ENCODE data around the gene GTF3C5. TPM values are rescaled to one million over a fixed set of nuclear protein-coding genes. Genes with fewer than 3 reads are reported as not detected.

Gene GTF3C5
- total RNA-seq, 2 donors from 2014 or later = 63.1 to 97.2 TPM

GRCh38 chr9:133054966-133055365 lies 24.2 kb downstream of the GTF3C5 start:
- intact Hi-C loops (cut with DNase I) = no loop called here
- Histone ChIP-seq H3K9me3 (no peaks in the 10 kb centered on the region), H3K27me3 (replicated peaks; ENCODE audit: insufficient read depth) (no peaks in the 10 kb centered on the region), H3K27ac (no peak overlapping the region), H3K36me3 (peaks cover 0 to 19% of the 10 kb centered on the region in 2 donors), H3K4me3 (no peak overlapping the region), H3K4me1 (replicated peaks) (no peaks in the 10 kb centered on the region)
- WGBS = 78% methylated on average over 16 of the region's 16 CpGs
- no peak for DNase-seq (ENCODE audit: low spot score)
- TF ChIP-seq POLR2AphosphoS5 (IDR thresholded peaks at IDR 0.05) (no peak), POLR2A (IDR thresholded peaks at IDR 0.05) (no peak)
- TF ChIP-seq, protein P1, sequence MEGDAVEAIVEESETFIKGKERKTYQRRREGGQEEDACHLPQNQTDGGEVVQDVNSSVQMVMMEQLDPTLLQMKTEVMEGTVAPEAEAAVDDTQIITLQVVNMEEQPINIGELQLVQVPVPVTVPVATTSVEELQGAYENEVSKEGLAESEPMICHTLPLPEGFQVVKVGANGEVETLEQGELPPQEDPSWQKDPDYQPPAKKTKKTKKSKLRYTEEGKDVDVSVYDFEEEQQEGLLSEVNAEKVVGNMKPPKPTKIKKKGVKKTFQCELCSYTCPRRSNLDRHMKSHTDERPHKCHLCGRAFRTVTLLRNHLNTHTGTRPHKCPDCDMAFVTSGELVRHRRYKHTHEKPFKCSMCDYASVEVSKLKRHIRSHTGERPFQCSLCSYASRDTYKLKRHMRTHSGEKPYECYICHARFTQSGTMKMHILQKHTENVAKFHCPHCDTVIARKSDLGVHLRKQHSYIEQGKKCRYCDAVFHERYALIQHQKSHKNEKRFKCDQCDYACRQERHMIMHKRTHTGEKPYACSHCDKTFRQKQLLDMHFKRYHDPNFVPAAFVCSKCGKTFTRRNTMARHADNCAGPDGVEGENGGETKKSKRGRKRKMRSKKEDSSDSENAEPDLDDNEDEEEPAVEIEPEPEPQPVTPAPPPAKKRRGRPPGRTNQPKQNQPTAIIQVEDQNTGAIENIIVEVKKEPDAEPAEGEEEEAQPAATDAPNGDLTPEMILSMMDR (IDR thresholded peaks at IDR 0.05) = no peak

GRCh38 chr9:133055788-133056420 lies 25.1 kb downstream of the GTF3C5 start:
- intact Hi-C loops (cut with DNase I) = no loop called here
- Histone ChIP-seq H3K27me3 (replicated peaks; ENCODE audit: insufficient read depth) (no peaks in the 10 kb centered on the region), H3K4me1 (replicated peaks) (no peaks in the 10 kb centered on the region), H3K9me3 (no peaks in the 10 kb centered on the region), H3K36me3 (peaks cover 0 to 17% of the 10 kb centered on the region in 2 donors), H3K4me3 (no peak overlapping the region), H3K27ac (no peak overlapping the region)
- WGBS = 89% methylated on average over 17 of the region's 17 CpGs
- DNase-seq (ENCODE audit: low spot score) = no peak
- TF ChIP-seq POLR2AphosphoS5 (IDR thresholded peaks at IDR 0.05) (no peak), POLR2A (IDR thresholded peaks at IDR 0.05) (no peak)
- TF ChIP-seq, protein P1 (IDR thresholded peaks at IDR 0.05) = no peak

DNA sequence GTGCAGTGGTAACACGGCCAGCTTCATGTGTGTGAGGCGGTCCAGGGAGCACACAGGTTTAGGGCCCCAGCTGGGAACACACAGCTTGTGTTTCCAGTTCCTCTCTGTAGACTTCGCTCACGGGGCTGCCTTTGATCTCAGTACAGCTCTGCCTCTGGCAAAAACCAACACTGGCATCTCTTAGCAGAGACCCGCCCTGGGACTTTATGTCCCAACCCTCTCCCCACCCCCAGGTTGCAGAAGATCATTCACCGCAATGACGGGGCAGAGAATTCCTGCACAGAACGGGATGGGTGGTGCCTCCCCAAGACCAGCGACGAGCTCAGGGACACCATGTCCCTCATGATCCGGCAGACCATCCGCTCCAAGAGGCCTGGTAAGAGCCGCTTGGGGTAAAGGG lies 25.7 kb downstream of the GTF3C5 start:
- no peak overlapping the region for H3K4me3 ChIP-seq
- no peak overlapping the region for H3K27ac ChIP-seq
- peaks cover 0 to 11% of the 10 kb centered on the region in 2 donors for H3K36me3 ChIP-seq
- 71% methylated on average over 13 of the region's 13 CpGs for WGBS
- intact Hi-C loops (cut with DNase I) = no loop called here
- TF ChIP-seq POLR2AphosphoS5 (IDR thresholded peaks at IDR 0.05) (no peak), POLR2A (IDR thresholded peaks at IDR 0.05) (no peak)
- TF ChIP-seq, protein P1 (IDR thresholded peaks at IDR 0.05) = no peak
- H3K9me3 ChIP-seq = no peaks in the 10 kb centered on the region
- H3K4me1 ChIP-seq (replicated peaks) = no peaks in the 10 kb centered on the region
- DNase-seq (ENCODE audit: low spot score) = no peak
- H3K27me3 ChIP-seq (replicated peaks; ENCODE audit: insufficient read depth) = no peaks in the 10 kb centered on the region

GRCh38 chr9:133057006-133057405 lies 26.2 kb downstream of the GTF3C5 start:
- no peaks in the 10 kb centered on the region for H3K27me3 ChIP-seq (replicated peaks; ENCODE audit: insufficient read depth)
- no peaks in the 10 kb centered on the region for H3K4me1 ChIP-seq (replicated peaks)
- intact Hi-C loops (cut with DNase I) = no loop called here
- no peak overlapping the region for H3K27ac ChIP-seq
- peaks cover 0 to 10% of the 10 kb centered on the region in 2 donors for H3K36me3 ChIP-seq
- no peak for TF ChIP-seq POLR2AphosphoS5 (IDR thresholded peaks at IDR 0.05)
- TF ChIP-seq, protein P1 (IDR thresholded peaks at IDR 0.05) = no peak
- no peak for TF ChIP-seq POLR2A (IDR thresholded peaks at IDR 0.05)
- WGBS = 69% methylated on average over 8 of the region's 8 CpGs
- H3K9me3 ChIP-seq = no peaks in the 10 kb centered on the region
- no peak for DNase-seq (ENCODE audit: low spot score)
- no peak overlapping the region for H3K4me3 ChIP-seq

GRCh38 chr9:133057553-133057952 lies 26.8 kb downstream of the GTF3C5 start:
- peaks cover 0 to 10% of the 10 kb centered on the region in 2 donors for H3K36me3 ChIP-seq
- H3K9me3 ChIP-seq = no peaks in the 10 kb centered on the region
- H3K4me1 ChIP-seq (replicated peaks) = no peaks in the 10 kb centered on the region
- intact Hi-C loops (cut with DNase I) = no loop called here
- no peak for DNase-seq (ENCODE audit: low spot score)
- no peak overlapping the region for H3K27ac ChIP-seq
- no peak for TF ChIP-seq POLR2A (IDR thresholded peaks at IDR 0.05)
- TF ChIP-seq, protein P1 (IDR thresholded peaks at IDR 0.05) = no peak
- no peak overlapping the region for H3K4me3 ChIP-seq
- no peaks in the 10 kb centered on the region for H3K27me3 ChIP-seq (replicated peaks; ENCODE audit: insufficient read depth)
- WGBS = 94% methylated on average over 12 of the region's 12 CpGs

Measured in prostate gland (tissue), 2 donors.